Measurements from ENCODE around the gene COL9A3. TPM values are rescaled to one million over a fixed set of nuclear protein-coding genes. Genes with fewer than 3 reads are reported as not detected.

COL9A3 gene
- total and polyA plus RNA-seq, 2 of the 8 experiments (the other 6 are each of a cell fraction or from before 2014, with no cell fraction given), result 21.7 to 80.1 TPM

DNA sequence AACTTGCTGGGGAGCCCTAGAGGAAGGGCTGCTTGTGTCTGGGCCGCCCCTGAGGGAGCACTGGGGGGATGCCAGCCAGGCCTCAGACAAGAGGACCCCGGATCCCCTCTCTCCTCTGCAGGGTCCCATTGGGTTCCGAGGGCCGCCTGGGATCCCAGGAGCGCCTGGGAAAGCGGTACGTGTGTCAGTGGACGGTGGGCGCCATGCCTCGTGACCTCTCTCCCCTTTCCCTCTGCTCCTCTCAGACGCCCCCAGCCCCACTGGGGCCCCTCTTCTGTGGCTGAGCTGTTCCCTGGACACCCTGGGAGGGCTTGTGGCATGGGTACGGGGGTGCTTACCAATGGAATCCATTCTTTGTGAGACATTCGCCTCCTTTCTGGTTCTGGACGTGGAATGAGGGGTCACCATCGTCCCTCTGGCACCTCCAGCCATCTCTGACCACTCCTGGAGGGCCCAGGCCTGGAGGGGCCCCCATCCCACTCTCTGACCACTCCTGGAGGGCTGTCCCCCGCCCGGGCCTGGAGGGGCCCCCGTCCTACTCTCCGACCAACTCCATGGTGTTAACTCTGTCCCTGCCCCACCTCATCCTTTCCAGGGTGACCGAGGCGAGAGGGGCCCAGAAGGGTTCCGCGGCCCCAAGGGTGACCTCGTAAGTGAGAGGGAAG, 9.9 kb downstream of the COL9A3 start:
- CTCF ChIA-PET (ENCODE audit: partially characterized antibody), result interaction anchor here (2.9 kb wide), 1 partner anchor 19 kb away, joined by 9 read pairs; no protein-coding TSS in a partner anchor
- no peak overlapping the region for H2AK5ac ChIP-seq (ENCODE audit: low read depth, low read length)
- no peaks in the 10 kb centered on the region for H3K9me3 ChIP-seq (ENCODE audit: insufficient read depth in 2 of 2, low read depth in 1 of 2, low read length in 1 of 2)

More for the DNA sequence above, 9.9 kb downstream of the COL9A3 start:
- H4K20me1 ChIP-seq (replicated peaks in 1 of 2; ENCODE audit: control insufficient read depth in 1 of 2, insufficient read depth in 2 of 2, low read length in 2 of 2), result peaks cover 5 to 8% of the 10 kb centered on the region in 2 experiments
- H3K79me1 ChIP-seq (ENCODE audit: low read depth, low read length), result no peaks in the 10 kb centered on the region
- no peak overlapping the region for H3K14ac ChIP-seq (ENCODE audit: insufficient read length)
- H3K18ac ChIP-seq (ENCODE audit: extremely low read depth, low read length), result no peak overlapping the region
- no peak overlapping the region for H2BK20ac ChIP-seq (ENCODE audit: low read length)
- no peak overlapping the region for H3K4ac ChIP-seq (replicated peaks; ENCODE audit: insufficient read length, low read depth, low read length)
- no peak overlapping the region for H3K56ac ChIP-seq (replicated peaks; ENCODE audit: insufficient read length, low read depth, low read length)
- H3K36me3 ChIP-seq (ENCODE audit: control insufficient read depth in 2 of 4, insufficient read depth in 4 of 4, low read length in 3 of 4), result peaks cover 0 to 15% (median 4%) of the 10 kb centered on the region in 4 experiments; a peak in 5 of 8 replicates
- H3K23ac ChIP-seq (ENCODE audit: insufficient read length), result no peak overlapping the region
- no peak overlapping the region for H3K27ac ChIP-seq (ENCODE audit: low read depth, low read length)
- POLR2A ChIA-PET (ENCODE audit: partially characterized antibody), result interaction anchor here (0.7 to 1.8 kb wide), 3 partner anchors 11 to 233 kb away, joined by 3 to 11 read pairs (median 4); no protein-coding TSS in a partner anchor
- no peak overlapping the region for H3K9ac ChIP-seq (replicated peaks in 1 of 4; ENCODE audit: extremely low read depth in 1 of 4, low read depth in 3 of 4, low read length in 3 of 4)
- no peak for DNase-seq (ENCODE audit: low read depth in 1 of 2, low spot score in 2 of 2)
- peaks cover 0 to 19% (median 10%) of the 10 kb centered on the region in 4 experiments; a peak in 5 of 7 replicates for H3K4me1 ChIP-seq (replicated peaks in 1 of 4; ENCODE audit: control insufficient read depth in 3 of 4, insufficient read depth in 4 of 4, low read length in 3 of 4)
- whole genome bisulfite sequencing, 2 experiments (ENCODE audit: extremely low coverage in 1 of 2, insufficient coverage in 1 of 2, insufficient read length in 1 of 2, insufficient replicate concordance in 2 of 2, low coverage in 1 of 2, low lambda C conversion rate in 2 of 2, missing lambda C conversion rate in 1 of 2), result 95% methylated on average over 12 of the region's 24 CpGs; no CpG with 5 or more reads in 1 of the 2 experiments
- TF ChIP-seq CHD1 (IDR thresholded peaks at IDR 0.05; ENCODE audit: low read depth, low read length), result no peak
- no peak overlapping the region for H4K5ac ChIP-seq (ENCODE audit: insufficient read length, low read depth, low read length)
- H3K23me2 ChIP-seq (ENCODE audit: low read depth, low read length), result no peaks in the 10 kb centered on the region
- no peak overlapping the region for H3K4me3 ChIP-seq (ENCODE audit: extremely low read depth in 1 of 4, insufficient read depth in 2 of 4, low read depth in 3 of 4, low read length in 4 of 4)
- no peak overlapping the region for H2BK120ac ChIP-seq (replicated peaks; ENCODE audit: low read depth, low read length)
- no peak for FAIRE-seq
- no peaks in the 10 kb centered on the region for H3K27me3 ChIP-seq (replicated peaks in 1 of 4; ENCODE audit: control insufficient read depth in 3 of 4, extremely low read depth in 1 of 4, insufficient read depth in 3 of 4, low read length in 3 of 4)
- H4K8ac ChIP-seq (ENCODE audit: extremely low read depth, insufficient read depth, low read length), result no peak overlapping the region
- no peak overlapping the region for H2AFZ ChIP-seq (ENCODE audit: low read length)
- H4K91ac ChIP-seq (replicated peaks; ENCODE audit: insufficient read length, low read length), result no peak overlapping the region
- H3K79me2 ChIP-seq (ENCODE audit: control insufficient read depth in 1 of 2, insufficient read depth in 2 of 2, low read length in 2 of 2), result no peaks in the 10 kb centered on the region
- H3K4me2 ChIP-seq (ENCODE audit: insufficient read depth in 1 of 2, low read depth in 2 of 2, low read length in 2 of 2), result no peak overlapping the region
- H2BK15ac ChIP-seq (ENCODE audit: low read length), result no peak overlapping the region
- H2BK5ac ChIP-seq (ENCODE audit: low read depth, low read length), result no peak overlapping the region
- H2BK12ac ChIP-seq (ENCODE audit: low read depth, low read length), result no peak overlapping the region

Measured in H1 (cell line).